Measurements from ENCODE around the gene KIF19.

KIF19 gene

DNA sequence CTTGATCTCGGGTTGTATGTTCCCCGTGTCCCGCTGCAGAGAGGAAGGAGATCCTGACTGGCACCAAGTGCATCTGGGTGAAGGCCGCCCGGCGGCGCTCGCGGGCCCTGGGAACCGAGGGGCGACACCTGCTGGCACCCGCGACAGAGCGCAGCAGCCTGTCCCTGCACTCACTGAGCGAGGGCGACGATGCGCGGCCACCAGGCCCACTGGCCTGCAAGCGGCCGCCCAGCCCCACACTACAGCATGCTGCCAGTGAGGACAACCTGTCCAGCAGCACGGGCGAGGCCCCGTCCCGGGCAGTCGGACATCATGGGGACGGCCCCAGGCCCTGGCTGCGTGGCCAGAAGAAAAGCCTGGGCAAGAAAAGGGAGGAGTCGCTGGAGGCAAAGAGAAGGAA is 28.1 kb downstream of the KIF19 start:
- peak; percentile 31; the same call in 1 of the 3 replicates for ATAC-seq

GRCh38 chr17:74354561-74354960 is 28.5 kb downstream of the KIF19 start:
- no peak for TF ChIP-seq ZC3H10 (CRISPR knock-in tag; IDR thresholded peaks at IDR 0.05)
- no peak for TF ChIP-seq POU6F1 (CRISPR knock-in tag; IDR thresholded peaks at IDR 0.05; ENCODE audit: borderline replicate concordance, low read depth)
- no peak for TF ChIP-seq PPARA (CRISPR knock-in tag; IDR thresholded peaks at IDR 0.05; ENCODE audit: borderline replicate concordance)
- TF ChIP-seq TCF4 (CRISPR knock-in tag; IDR thresholded peaks at IDR 0.05; ENCODE audit: borderline replicate concordance), result no peak
- ATAC-seq, result no peak

More for the DNA sequence above, 28.1 kb downstream of the KIF19 start:
- TF ChIP-seq ZC3H10 (CRISPR knock-in tag; IDR thresholded peaks at IDR 0.05) (no peak), TCF4 (CRISPR knock-in tag; IDR thresholded peaks at IDR 0.05; ENCODE audit: borderline replicate concordance) (no peak), SNAI2 (CRISPR knock-in tag; IDR thresholded peaks at IDR 0.05) (no peak), GLIS3 (CRISPR knock-in tag; IDR thresholded peaks at IDR 0.05) (no peak), ARNTL (CRISPR knock-in tag; IDR thresholded peaks at IDR 0.05; ENCODE audit: borderline replicate concordance, low read depth) (no peak), OSR1 (CRISPR knock-in tag; IDR thresholded peaks at IDR 0.05) (no peak), ISL1 (CRISPR knock-in tag; IDR thresholded peaks at IDR 0.05) (no peak), BACH2 (CRISPR knock-in tag; IDR thresholded peaks at IDR 0.05; ENCODE audit: borderline replicate concordance) (no peak), TOX (CRISPR knock-in tag; IDR thresholded peaks at IDR 0.05; ENCODE audit: borderline replicate concordance) (no peak), CREB5 (CRISPR knock-in tag; IDR thresholded peaks at IDR 0.05; ENCODE audit: low read depth) (no peak), ZFP3 (CRISPR knock-in tag; IDR thresholded peaks at IDR 0.05) (no peak), RARB (CRISPR knock-in tag; IDR thresholded peaks at IDR 0.05) (no peak), PPARA (CRISPR knock-in tag; IDR thresholded peaks at IDR 0.05; ENCODE audit: borderline replicate concordance) (no peak), ESRRG (CRISPR knock-in tag; IDR thresholded peaks at IDR 0.05) (no peak)
- TF ChIP-seq, protein P1, sequence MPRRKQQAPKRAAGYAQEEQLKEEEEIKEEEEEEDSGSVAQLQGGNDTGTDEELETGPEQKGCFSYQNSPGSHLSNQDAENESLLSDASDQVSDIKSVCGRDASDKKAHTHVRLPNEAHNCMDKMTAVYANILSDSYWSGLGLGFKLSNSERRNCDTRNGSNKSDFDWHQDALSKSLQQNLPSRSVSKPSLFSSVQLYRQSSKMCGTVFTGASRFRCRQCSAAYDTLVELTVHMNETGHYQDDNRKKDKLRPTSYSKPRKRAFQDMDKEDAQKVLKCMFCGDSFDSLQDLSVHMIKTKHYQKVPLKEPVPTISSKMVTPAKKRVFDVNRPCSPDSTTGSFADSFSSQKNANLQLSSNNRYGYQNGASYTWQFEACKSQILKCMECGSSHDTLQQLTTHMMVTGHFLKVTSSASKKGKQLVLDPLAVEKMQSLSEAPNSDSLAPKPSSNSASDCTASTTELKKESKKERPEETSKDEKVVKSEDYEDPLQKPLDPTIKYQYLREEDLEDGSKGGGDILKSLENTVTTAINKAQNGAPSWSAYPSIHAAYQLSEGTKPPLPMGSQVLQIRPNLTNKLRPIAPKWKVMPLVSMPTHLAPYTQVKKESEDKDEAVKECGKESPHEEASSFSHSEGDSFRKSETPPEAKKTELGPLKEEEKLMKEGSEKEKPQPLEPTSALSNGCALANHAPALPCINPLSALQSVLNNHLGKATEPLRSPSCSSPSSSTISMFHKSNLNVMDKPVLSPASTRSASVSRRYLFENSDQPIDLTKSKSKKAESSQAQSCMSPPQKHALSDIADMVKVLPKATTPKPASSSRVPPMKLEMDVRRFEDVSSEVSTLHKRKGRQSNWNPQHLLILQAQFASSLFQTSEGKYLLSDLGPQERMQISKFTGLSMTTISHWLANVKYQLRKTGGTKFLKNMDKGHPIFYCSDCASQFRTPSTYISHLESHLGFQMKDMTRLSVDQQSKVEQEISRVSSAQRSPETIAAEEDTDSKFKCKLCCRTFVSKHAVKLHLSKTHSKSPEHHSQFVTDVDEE (CRISPR knock-in tag; IDR thresholded peaks at IDR 0.05), result no peak

DNA sequence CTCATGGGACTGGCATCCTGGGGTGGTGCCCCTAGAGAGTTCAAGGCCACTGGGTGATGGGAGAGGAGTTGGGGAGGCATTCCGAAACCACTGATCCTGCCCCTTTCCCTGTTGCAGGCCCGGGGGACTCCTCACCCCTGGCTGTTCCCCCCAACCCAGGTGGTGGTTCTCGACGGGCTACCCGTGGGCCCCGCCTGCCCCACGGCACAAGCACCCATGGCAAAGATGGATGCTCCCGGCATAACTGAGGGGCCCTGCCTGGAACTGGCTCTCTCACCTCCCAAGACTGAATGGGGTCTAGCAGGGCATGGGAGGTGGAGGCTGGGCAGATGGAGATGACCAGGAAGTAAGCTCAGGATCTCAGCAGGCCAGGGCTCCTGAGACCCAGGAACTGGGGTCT is 29.0 kb downstream of the KIF19 start:
- no peak for ATAC-seq
- TF ChIP-seq OSR1 (CRISPR knock-in tag; IDR thresholded peaks at IDR 0.05) (no peak), ISL1 (CRISPR knock-in tag; IDR thresholded peaks at IDR 0.05) (no peak), ZNF565 (CRISPR knock-in tag; conservative IDR thresholded peaks at IDR 0.05; ENCODE audit: low read depth) (no peak), ZFP3 (CRISPR knock-in tag; IDR thresholded peaks at IDR 0.05) (no peak), CSRNP3 (CRISPR knock-in tag; IDR thresholded peaks at IDR 0.05) (no peak)
- TF ChIP-seq, protein P2, sequence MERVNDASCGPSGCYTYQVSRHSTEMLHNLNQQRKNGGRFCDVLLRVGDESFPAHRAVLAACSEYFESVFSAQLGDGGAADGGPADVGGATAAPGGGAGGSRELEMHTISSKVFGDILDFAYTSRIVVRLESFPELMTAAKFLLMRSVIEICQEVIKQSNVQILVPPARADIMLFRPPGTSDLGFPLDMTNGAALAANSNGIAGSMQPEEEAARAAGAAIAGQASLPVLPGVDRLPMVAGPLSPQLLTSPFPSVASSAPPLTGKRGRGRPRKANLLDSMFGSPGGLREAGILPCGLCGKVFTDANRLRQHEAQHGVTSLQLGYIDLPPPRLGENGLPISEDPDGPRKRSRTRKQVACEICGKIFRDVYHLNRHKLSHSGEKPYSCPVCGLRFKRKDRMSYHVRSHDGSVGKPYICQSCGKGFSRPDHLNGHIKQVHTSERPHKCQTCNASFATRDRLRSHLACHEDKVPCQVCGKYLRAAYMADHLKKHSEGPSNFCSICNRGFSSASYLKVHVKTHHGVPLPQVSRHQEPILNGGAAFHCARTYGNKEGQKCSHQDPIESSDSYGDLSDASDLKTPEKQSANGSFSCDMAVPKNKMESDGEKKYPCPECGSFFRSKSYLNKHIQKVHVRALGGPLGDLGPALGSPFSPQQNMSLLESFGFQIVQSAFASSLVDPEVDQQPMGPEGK (CRISPR knock-in tag; IDR thresholded peaks at IDR 0.05; ENCODE audit: borderline replicate concordance), result no peak
